GM19238 (cell line): ENCODE results near the gene SCRN1.
A peak's percentile ranks its signal among the peaks of the same experiment; 100 is the strongest.
"Not testable (repeated sequence)": the region's sequence is repeated elsewhere in the genome, so short reads cannot be mapped to it uniquely, and the experiment has no call there.

ENCODE experiments used
- DNase-seq: peaks from one replicate; pipeline ENCODE4 v3.0.0; 2011; ENCODE audit warnings: low spot score; ENCODE audit not compliant: insufficient read length

The SCRN1 gene

GRCh38 chr7:29892231-29892630 lies 97.4 kb downstream of the SCRN1 start:
- DNase-seq: no peak

GRCh38 chr7:29891766-29892165 lies 97.8 kb downstream of the SCRN1 start:
- DNase-seq: no peak

GRCh38 chr7:29890786-29891185 lies 98.8 kb downstream of the SCRN1 start:
- not testable (repeated sequence) for DNase-seq

DNA sequence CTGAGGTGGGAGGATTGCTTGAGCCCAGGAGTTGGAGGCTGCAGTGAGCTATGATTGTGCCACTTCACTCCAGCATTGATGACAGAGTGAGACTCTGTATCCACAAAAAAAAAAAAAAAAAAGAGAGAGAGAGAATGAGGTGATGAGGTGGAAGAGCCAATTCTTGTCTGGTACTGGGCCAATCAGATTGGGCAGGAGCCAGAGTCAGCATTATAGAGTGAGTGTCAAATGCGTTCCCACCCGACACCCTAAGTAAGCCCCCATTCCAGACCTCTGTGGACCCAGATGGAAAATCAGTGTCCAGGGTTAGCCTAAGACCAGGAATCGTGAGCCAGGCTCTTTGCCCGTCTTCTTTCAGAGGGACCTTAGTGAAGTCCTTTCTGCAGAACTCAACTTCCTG lies 99.3 kb downstream of the SCRN1 start:
- DNase-seq: no peak

- no peak for DNase-seq
Measured at GRCh38 chr7:29889288-29889687, 100.3 kb downstream of the SCRN1 start.

DNA sequence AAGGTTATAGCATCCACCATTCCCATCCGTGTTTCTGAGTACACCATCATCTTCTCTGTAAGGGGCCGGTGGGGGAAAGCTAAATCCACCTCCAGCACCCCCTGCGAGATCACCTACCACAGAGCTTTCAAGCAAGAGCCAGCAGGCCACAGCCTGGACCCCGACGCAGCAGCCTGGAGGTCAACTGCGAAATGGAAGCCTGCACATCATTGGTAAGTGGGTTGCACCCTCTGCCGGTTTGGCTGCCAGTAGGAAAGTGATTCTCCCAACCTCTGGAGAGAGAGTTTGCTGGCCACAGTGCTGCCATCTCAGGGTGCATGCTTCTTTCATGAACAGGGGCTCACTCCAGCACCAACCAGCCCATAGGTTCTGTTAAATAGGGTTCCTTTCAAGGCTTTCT lies 101.6 kb downstream of the SCRN1 start:
- DNase-seq: no peak

- DNase-seq: no peak
Measured at GRCh38 chr7:29886827-29887226, 102.8 kb downstream of the SCRN1 start.

GRCh38 chr7:29885626-29886025 lies 104.0 kb downstream of the SCRN1 start:
- DNase-seq: no peak

GRCh38 chr7:29884399-29885272 lies 105.0 kb downstream of the SCRN1 start:
- DNase-seq: no peak

GRCh38 chr7:29883462-29884398 lies 105.9 kb downstream of the SCRN1 start:
- no peak for DNase-seq

- DNase-seq: no peak
Measured at GRCh38 chr7:29882481-29882880, 107.1 kb downstream of the SCRN1 start.

DNA sequence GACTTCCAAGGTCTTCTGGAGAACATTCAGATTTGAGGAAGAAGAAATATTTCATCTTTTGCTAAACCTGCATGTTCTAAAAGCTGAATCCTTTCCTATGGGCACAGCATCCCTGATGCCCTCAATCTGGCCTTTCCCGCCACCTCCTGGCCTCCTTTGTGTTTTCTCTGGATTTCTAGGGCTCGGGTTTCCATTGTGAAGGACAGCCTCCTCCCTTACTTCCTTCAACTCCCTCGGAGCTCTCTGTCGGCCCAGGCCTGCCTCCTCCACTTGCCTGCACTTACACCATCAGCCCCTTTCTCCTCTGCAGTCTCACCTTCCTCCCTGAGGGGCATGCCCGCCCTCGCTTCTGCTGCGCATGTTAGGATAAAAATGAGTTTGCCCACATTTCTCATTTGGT lies 107.9 kb downstream of the SCRN1 start:
- DNase-seq: no peak

GRCh38 chr7:29879609-29880008 lies 110.0 kb downstream of the SCRN1 start:
- DNase-seq: no peak

GRCh38 chr7:29878081-29878688 lies 111.4 kb downstream of the SCRN1 start:
- DNase-seq: peak; percentile 19

DNA sequence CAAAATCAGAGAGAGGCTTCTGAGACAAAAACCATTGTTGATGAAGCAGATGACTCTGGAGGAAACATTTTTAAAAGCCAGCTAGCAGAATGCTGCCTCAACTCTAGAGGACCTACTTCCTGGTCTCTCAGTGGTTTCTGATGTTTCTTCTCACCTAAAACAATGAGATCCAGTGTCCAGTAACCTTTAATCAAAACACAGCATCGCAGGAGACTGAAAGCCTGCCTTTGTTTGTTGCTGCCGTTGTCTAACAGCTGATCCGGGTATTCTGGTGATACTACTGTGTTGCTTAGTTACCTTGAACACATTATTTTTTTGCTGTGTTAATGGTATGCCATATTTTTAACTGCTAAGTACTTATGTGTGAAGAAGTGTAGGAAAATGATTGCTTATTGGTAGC lies 112.4 kb downstream of the SCRN1 start:
- DNase-seq: no peak

- DNase-seq: no peak
Measured at GRCh38 chr7:29875741-29876140, 113.9 kb downstream of the SCRN1 start.

GRCh38 chr7:29873644-29874294 lies 115.8 kb downstream of the SCRN1 start:
- DNase-seq: no peak

GRCh38 chr7:29871787-29872398 lies 117.7 kb downstream of the SCRN1 start:
- DNase-seq: no peak
